Peyer's patch (tissue), 4 donors: ENCODE data around the gene AGMO. TPM values are rescaled to one million over a fixed set of nuclear protein-coding genes. Genes with fewer than 3 reads are reported as not detected.
"Not testable (repeated sequence)": the region's sequence is repeated elsewhere in the genome, so short reads cannot be mapped to it uniquely, and the experiment has no call there.

Experiments
- DNase-seq, 3 donors: peaks; one replicate each; pipeline ENCODE4 v3.0.0-alpha.2; 2017 to 2019
- H3K27ac ChIP-seq, 4 donors: fragments of 200-600 bp; sonication (generic); one replicate each; pipeline ENCODE4 v1.5.1; 2016 to 2019
- H3K27me3 ChIP-seq, 2 donors: fragments of 200-600 bp; sonication (generic); one replicate each; pipeline ENCODE4 v1.5.1; 2019
- H3K36me3 ChIP-seq, 3 donors: fragments of 200-600 bp; sonication (generic); one replicate each; pipeline ENCODE4 v1.5.1; 2016 to 2019
- H3K4me1 ChIP-seq, 4 donors: fragments of 200-600 bp; sonication (generic); one replicate each; pipeline ENCODE4 v1.5.1; 2016 to 2019
- H3K4me3 ChIP-seq, 4 donors: fragments of 200-600 bp; sonication (generic); 1 replicate in 3 of 4; 2 replicates in 1 of 4; pipeline ENCODE4 v1.5.1; 2016 to 2019; ENCODE audit warnings: mild to moderate bottlenecking in 1 of 4
- H3K9me3 ChIP-seq, 4 donors: fragments of 200-600 bp; sonication (generic); one replicate each; pipeline ENCODE4 v1.5.1; 2016 to 2019; ENCODE audit warnings: mild to moderate bottlenecking in 1 of 4
- POLR2A ChIP-seq, 2 donors: fragments of 450-650 bp; IDR thresholded peaks; one replicate each; pipeline ENCODE4 v1.5.1; 2017; ENCODE audit warnings: antibody characterized with exemption in 2 of 2, mild to moderate bottlenecking in 2 of 2, moderate library complexity in 2 of 2
- total RNA-seq, 4 donors: library from RNA; depleted of rRNA; stranded (reverse); fragments of >200 nt; gene quantifications; one replicate each; pipeline ENCODE4 v1.1.0, GENCODE V29; 2016
- TF ChIP-seq, protein P1 (sequence below), 6 experiments: fragments of 450-650 bp in 4 of 6; fragments of 200-600 bp in 2 of 6; sonication (generic) in 1 of 6; IDR thresholded peaks; one replicate each; pipeline ENCODE4 v1.5.1; 2017 to 2019; ENCODE audit warnings: antibody characterized with exemption in 6 of 6, mild to moderate bottlenecking in 3 of 6, moderate library complexity in 1 of 6

The AGMO gene
- total RNA-seq, 4 donors from 2014 or later: 0.83 to 25.7 (median 15.8) TPM

DNA sequence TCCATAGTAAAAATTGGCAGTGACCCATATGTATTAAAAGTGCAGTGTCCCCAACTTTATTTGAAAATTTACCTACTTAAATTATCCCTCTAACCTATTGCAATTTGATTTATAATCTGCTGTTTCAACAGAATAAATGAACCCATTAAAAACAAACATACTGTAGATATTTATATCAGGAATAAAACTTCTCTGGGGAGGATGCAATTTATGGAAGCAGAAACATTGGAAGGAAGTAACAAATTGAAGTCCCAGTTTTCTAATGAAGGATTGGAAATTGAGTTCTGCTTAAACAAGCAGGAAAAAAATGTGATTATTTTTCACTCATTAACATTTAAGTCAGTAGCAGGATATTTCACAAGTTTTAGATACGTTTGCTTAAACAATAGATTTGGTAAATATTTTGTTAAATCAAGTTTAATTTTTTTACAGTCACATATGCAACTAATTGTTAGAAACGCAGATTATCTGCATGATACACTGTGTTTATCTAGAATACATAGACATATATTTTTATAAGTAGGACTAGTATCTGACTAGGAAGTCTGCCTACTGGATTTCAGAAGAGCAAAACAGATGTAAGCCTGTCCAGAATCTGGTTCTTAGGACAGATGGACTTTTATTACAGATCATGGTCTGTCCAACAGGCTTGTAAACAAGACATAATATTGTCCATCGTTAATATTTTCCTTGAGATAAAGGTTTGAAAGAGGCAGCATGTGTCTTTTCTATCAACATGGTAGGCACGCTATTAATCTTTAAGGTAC, 5.3 kb downstream of the AGMO start:
- Histone ChIP-seq H3K9me3 (no peaks in the 10 kb centered on the region), H3K36me3 (no peaks in the 10 kb centered on the region), H3K4me3 (no peak overlapping the region), H3K27ac (no peak overlapping the region), H3K27me3 (no peaks in the 10 kb centered on the region), H3K4me1 (no peaks in the 10 kb centered on the region)
- TF ChIP-seq, protein P1, sequence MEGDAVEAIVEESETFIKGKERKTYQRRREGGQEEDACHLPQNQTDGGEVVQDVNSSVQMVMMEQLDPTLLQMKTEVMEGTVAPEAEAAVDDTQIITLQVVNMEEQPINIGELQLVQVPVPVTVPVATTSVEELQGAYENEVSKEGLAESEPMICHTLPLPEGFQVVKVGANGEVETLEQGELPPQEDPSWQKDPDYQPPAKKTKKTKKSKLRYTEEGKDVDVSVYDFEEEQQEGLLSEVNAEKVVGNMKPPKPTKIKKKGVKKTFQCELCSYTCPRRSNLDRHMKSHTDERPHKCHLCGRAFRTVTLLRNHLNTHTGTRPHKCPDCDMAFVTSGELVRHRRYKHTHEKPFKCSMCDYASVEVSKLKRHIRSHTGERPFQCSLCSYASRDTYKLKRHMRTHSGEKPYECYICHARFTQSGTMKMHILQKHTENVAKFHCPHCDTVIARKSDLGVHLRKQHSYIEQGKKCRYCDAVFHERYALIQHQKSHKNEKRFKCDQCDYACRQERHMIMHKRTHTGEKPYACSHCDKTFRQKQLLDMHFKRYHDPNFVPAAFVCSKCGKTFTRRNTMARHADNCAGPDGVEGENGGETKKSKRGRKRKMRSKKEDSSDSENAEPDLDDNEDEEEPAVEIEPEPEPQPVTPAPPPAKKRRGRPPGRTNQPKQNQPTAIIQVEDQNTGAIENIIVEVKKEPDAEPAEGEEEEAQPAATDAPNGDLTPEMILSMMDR (IDR thresholded peaks at IDR 0.05): no peak
- TF ChIP-seq POLR2A (IDR thresholded peaks at IDR 0.05): no peak
- no peak for DNase-seq

DNA sequence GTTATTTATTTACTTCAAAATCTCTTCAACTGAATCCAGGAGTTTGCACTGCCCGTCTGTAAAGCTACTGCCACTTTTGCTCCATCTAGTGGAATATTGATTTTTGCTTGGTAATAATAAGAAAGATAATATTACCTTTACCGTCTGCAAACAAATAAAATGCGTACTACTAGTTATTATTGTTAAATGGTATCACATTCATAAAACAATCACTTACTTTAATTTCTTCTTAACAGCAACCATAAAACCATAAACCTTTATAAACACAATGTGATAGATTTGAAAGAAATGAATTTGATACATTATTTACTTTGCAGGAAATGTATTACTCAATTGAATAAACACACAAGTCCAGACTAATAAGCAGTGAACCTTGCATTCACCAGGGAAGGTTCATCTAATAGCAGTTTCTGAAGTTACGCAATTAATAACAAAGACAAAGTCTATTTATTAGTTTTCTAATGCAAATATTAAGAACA, 6.4 kb downstream of the AGMO start:
- H3K27me3 ChIP-seq: no peaks in the 10 kb centered on the region
- H3K4me3 ChIP-seq: no peak overlapping the region
- no peak overlapping the region for H3K27ac ChIP-seq
- H3K9me3 ChIP-seq: no peaks in the 10 kb centered on the region
- TF ChIP-seq POLR2A (IDR thresholded peaks at IDR 0.05): no peak
- TF ChIP-seq, protein P1 (IDR thresholded peaks at IDR 0.05): peak in 3 of 6 experiments; percentile 31 to 50 (median 33)
- H3K36me3 ChIP-seq: no peaks in the 10 kb centered on the region
- H3K4me1 ChIP-seq: no peaks in the 10 kb centered on the region
- no peak for DNase-seq

DNA sequence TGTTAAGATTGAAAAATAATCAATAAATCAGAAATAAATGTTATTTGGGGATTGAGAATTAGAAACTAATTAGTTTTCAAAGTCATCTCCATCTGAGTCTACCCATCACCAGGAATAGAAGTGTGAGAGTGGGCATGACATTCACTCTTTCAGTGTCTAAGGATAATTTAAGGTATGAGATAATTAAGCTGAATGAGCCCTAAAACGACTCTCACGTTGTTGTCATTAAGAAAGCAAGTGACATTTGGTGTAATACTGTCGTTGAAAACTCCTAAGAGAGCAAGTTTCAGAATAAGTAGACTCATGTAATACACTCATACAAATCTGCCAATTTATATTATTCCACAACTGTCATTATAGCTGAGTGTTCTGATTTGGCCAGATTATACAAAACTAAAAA, 7.1 kb downstream of the AGMO start:
- H3K9me3 ChIP-seq: no peaks in the 10 kb centered on the region
- H3K4me3 ChIP-seq: no peak overlapping the region
- DNase-seq: no peak
- no peaks in the 10 kb centered on the region for H3K36me3 ChIP-seq
- H3K27ac ChIP-seq: no peak overlapping the region
- no peaks in the 10 kb centered on the region for H3K27me3 ChIP-seq
- H3K4me1 ChIP-seq: no peaks in the 10 kb centered on the region
- TF ChIP-seq POLR2A (IDR thresholded peaks at IDR 0.05): no peak
- TF ChIP-seq, protein P1 (IDR thresholded peaks at IDR 0.05): no peak

DNA sequence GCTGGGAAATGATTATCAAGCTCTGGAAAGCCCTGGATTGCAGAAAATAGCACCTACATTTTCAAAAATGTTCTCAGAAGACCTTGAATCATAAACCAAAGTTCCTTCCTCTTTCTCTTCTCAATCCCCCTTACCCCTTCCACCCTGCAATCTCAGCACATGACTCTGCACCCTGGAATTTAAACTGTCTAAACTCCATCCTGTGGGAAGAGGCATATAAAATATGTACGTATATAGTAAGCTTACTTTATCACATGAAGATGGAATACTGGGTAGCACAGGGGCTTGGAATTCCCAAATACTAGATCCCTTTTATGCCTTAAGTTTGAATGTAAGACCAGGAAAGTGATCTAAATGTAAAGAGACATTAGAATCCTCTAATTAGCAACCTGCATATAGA, 7.7 kb downstream of the AGMO start:
- H3K9me3 ChIP-seq: no peaks in the 10 kb centered on the region
- no peaks in the 10 kb centered on the region for H3K36me3 ChIP-seq
- no peak overlapping the region for H3K4me3 ChIP-seq
- no peaks in the 10 kb centered on the region for H3K27me3 ChIP-seq
- no peak overlapping the region for H3K27ac ChIP-seq
- no peaks in the 10 kb centered on the region for H3K4me1 ChIP-seq
- DNase-seq: no peak
- no peak for TF ChIP-seq POLR2A (IDR thresholded peaks at IDR 0.05)
- TF ChIP-seq, protein P1 (IDR thresholded peaks at IDR 0.05): no peak

DNA sequence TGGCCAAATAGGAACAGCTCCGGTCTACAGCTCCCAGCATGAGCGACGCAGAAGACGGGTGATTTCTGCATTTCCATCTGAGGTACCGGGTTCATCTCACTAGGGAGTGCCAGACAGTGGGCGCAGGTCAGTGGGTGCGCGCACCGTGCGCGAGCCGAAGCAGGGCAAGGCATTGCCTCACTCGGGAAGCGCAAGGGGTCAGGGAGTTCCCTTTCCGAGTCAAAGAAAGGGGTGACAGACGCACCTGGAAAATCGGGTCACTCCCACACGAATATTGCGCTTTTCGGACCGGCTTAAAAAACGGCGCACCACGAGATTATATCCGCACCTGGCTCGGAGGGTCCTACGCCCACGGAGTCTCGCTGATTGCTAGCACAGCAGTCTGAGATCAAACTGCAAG, 14.5 kb downstream of the AGMO start:
- not testable (repeated sequence) for H3K4me1 ChIP-seq, DNase-seq, H3K27ac ChIP-seq, H3K4me3 ChIP-seq, H3K9me3 ChIP-seq, H3K36me3 ChIP-seq, H3K27me3 ChIP-seq

DNA sequence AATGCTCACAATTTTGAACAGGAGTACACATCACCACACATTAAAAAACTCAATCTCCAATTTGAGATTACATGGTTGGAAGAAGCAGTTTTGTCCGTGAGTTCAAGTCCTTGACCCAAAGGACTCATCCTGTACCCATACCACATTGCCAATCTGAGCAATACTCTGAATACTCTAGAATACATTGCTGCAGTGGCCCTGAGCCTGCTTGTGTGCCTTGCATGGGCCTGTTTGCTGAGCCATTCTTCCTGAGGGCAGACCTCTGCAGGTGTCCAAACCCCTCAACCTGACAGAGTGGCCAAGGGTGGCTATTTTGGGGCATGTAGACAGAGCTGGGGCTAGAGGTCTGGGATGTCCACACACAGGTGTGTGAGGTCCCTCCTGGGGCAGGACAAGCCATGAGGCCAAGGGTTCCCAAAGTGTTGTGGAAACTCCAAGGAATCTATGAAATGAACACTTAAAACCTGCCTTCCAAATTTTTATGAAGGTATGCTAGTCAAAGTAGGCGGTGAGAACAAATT, 15.5 kb downstream of the AGMO start:
- H3K27ac ChIP-seq: no peak overlapping the region
- H3K27me3 ChIP-seq: no peaks in the 10 kb centered on the region
- H3K4me1 ChIP-seq: no peaks in the 10 kb centered on the region
- no peak for DNase-seq
- no peaks in the 10 kb centered on the region for H3K36me3 ChIP-seq
- no peak for TF ChIP-seq POLR2A (IDR thresholded peaks at IDR 0.05)
- TF ChIP-seq, protein P1 (IDR thresholded peaks at IDR 0.05): no peak
- H3K9me3 ChIP-seq: no peaks in the 10 kb centered on the region
- H3K4me3 ChIP-seq: no peak overlapping the region
